ENCODE data around the gene SLU7. TPM values are rescaled to one million over a fixed set of nuclear protein-coding genes. Genes with fewer than 3 reads are reported as not detected.
A peak's percentile ranks its signal among the peaks of the same experiment; 100 is the strongest.

Gene SLU7
- total RNA-seq, 1 donor from 2014 or later: 48.5 TPM

DNA sequence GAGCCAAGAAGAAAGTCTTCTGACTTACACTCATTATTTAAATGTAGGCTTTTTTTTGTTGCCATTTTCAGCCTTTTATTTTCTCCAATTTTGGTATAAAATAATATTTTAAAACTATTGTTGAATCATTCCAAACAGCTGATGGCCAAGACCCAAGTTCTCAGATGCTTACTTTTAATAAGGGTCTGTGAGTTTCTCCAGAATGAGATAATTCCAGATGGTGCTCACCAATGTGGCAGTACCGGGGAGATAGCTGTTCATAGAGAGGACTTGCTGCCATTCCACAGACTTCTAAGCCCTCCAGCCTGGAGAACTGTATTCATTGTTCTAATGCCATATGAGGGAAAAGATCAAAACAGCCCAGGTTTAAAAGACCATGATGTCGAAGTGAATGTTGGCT lies 43.2 kb downstream of the SLU7 start:
- H3K9ac ChIP-seq: no peak overlapping the region
- H3K27ac ChIP-seq: no peak overlapping the region
- no peaks in the 10 kb centered on the region for H3K9me3 Mint-ChIP-seq
- no peak overlapping the region for H3K4me3 ChIP-seq
- no peaks in the 10 kb centered on the region for H3K79me2 ChIP-seq (ENCODE audit: low read depth)
- no peaks in the 10 kb centered on the region for H3K27me3 Mint-ChIP-seq (ENCODE audit: insufficient read depth, low read depth)
- H3K4me1 Mint-ChIP-seq: peaks cover 4% of the 10 kb centered on the region
- no peaks in the 10 kb centered on the region for H3K36me3 ChIP-seq
- H3K9me3 ChIP-seq (ENCODE audit: low read depth): no peaks in the 10 kb centered on the region
- H3F3A ChIP-seq (ENCODE audit: low read depth): peaks cover 2% of the 10 kb centered on the region
- no peaks in the 10 kb centered on the region for H4K20me1 ChIP-seq (ENCODE audit: low read depth)
- peaks cover 35% of the 10 kb centered on the region for H3K27me3 ChIP-seq
- no peak overlapping the region for H3K4me3 Mint-ChIP-seq
- H3K4me2 ChIP-seq: no peak overlapping the region
- H2AFZ ChIP-seq (replicated peaks): no peak overlapping the region
- H3K4me1 ChIP-seq: no peaks in the 10 kb centered on the region
- no peak for DNase-seq (ENCODE audit: low spot score)
- TF ChIP-seq, protein P1, sequence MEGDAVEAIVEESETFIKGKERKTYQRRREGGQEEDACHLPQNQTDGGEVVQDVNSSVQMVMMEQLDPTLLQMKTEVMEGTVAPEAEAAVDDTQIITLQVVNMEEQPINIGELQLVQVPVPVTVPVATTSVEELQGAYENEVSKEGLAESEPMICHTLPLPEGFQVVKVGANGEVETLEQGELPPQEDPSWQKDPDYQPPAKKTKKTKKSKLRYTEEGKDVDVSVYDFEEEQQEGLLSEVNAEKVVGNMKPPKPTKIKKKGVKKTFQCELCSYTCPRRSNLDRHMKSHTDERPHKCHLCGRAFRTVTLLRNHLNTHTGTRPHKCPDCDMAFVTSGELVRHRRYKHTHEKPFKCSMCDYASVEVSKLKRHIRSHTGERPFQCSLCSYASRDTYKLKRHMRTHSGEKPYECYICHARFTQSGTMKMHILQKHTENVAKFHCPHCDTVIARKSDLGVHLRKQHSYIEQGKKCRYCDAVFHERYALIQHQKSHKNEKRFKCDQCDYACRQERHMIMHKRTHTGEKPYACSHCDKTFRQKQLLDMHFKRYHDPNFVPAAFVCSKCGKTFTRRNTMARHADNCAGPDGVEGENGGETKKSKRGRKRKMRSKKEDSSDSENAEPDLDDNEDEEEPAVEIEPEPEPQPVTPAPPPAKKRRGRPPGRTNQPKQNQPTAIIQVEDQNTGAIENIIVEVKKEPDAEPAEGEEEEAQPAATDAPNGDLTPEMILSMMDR (IDR thresholded peaks at IDR 0.05): no peak
- TF ChIP-seq EZH2phosphoT487 (IDR thresholded peaks at IDR 0.05) (no peak), EZH2 (IDR thresholded peaks at IDR 0.05) (no peak)
- no peak overlapping the region for H3K27ac Mint-ChIP-seq
- H3K36me3 Mint-ChIP-seq: no peaks in the 10 kb centered on the region

DNA sequence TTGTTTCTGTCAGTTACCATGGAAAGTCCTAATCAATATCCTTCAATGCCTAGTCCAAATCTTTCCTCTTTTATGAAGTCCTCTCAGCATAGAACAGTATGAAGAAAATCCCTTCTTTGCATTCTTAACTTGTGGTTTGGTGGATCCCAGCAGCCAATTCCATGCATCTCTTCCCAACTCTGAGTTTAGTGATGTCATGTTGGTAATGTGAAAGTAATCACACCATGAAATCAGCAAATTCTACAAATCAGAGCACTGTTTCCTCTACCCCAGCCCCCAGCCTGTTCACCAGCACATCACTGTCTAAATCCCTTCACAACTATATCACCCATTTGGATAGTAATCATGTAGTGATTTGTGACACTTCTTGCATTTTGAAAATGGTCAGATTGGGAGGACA lies 43.7 kb downstream of the SLU7 start:
- Mint-ChIP-seq H3K4me3 (no peak overlapping the region), H3K27ac (no peak overlapping the region), H3K36me3 (no peaks in the 10 kb centered on the region), H3K4me1 (peaks cover 7% of the 10 kb centered on the region), H3K27me3 (ENCODE audit: insufficient read depth, low read depth) (no peaks in the 10 kb centered on the region), H3K9me3 (no peaks in the 10 kb centered on the region)
- H3K79me2 ChIP-seq (ENCODE audit: low read depth): no peaks in the 10 kb centered on the region
- H3K4me2 ChIP-seq: no peak overlapping the region
- H3K9me3 ChIP-seq (ENCODE audit: low read depth): no peaks in the 10 kb centered on the region
- H3F3A ChIP-seq (ENCODE audit: low read depth): peaks cover 2% of the 10 kb centered on the region
- H3K27ac ChIP-seq: no peak overlapping the region
- H3K9ac ChIP-seq: no peak overlapping the region
- peaks cover 40% of the 10 kb centered on the region for H3K27me3 ChIP-seq
- TF ChIP-seq EZH2phosphoT487 (IDR thresholded peaks at IDR 0.05) (no peak), EZH2 (IDR thresholded peaks at IDR 0.05) (no peak)
- TF ChIP-seq, protein P1 (IDR thresholded peaks at IDR 0.05): no peak
- no peaks in the 10 kb centered on the region for H4K20me1 ChIP-seq (ENCODE audit: low read depth)
- no peaks in the 10 kb centered on the region for H3K4me1 ChIP-seq
- no peaks in the 10 kb centered on the region for H3K36me3 ChIP-seq
- no peak for DNase-seq (ENCODE audit: low spot score)
- no peak overlapping the region for H3K4me3 ChIP-seq
- no peak overlapping the region for H2AFZ ChIP-seq (replicated peaks)

DNA sequence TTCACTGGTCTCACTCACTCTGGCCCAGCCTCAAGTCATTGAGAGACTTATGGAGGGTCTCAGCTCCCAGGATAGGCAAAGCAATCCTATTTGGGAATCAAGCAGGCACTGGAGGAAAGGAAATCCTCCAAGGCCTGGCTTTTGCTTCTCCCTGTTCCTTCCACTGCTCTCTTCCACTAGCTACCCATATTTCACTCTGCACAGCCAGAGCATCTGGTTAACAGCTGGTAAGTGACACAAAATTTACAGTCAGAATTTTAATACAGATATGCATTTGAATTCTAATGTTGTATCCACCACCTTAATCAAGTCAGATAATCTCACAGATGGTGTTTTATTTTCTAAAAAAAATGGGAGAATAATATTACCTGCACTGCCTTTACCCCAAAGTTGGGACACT lies 47.6 kb downstream of the SLU7 start:
- H3K36me3 ChIP-seq: no peaks in the 10 kb centered on the region
- H3K4me2 ChIP-seq: no peak overlapping the region
- no peak overlapping the region for H3K4me3 ChIP-seq
- DNase-seq (ENCODE audit: low spot score): no peak
- H3K36me3 Mint-ChIP-seq: no peaks in the 10 kb centered on the region
- no peaks in the 10 kb centered on the region for H3K79me2 ChIP-seq (ENCODE audit: low read depth)
- no peaks in the 10 kb centered on the region for H3K4me1 ChIP-seq
- H3K9me3 ChIP-seq (ENCODE audit: low read depth): no peaks in the 10 kb centered on the region
- peaks cover 9% of the 10 kb centered on the region for H3F3A ChIP-seq (ENCODE audit: low read depth)
- H3K4me3 Mint-ChIP-seq: peak overlapping the region; percentile 78
- no peaks in the 10 kb centered on the region for H4K20me1 ChIP-seq (ENCODE audit: low read depth)
- H2AFZ ChIP-seq (replicated peaks): no peak overlapping the region
- no peak overlapping the region for H3K27ac Mint-ChIP-seq
- H3K9me3 Mint-ChIP-seq: peaks cover 4% of the 10 kb centered on the region
- H3K9ac ChIP-seq: no peak overlapping the region
- H3K27me3 ChIP-seq: peaks cover 59% of the 10 kb centered on the region
- no peak for TF ChIP-seq EZH2phosphoT487 (IDR thresholded peaks at IDR 0.05)
- H3K27ac ChIP-seq: no peak overlapping the region
- peaks cover 7% of the 10 kb centered on the region for H3K4me1 Mint-ChIP-seq
- H3K27me3 Mint-ChIP-seq (ENCODE audit: insufficient read depth, low read depth): peaks cover 9% of the 10 kb centered on the region

DNA sequence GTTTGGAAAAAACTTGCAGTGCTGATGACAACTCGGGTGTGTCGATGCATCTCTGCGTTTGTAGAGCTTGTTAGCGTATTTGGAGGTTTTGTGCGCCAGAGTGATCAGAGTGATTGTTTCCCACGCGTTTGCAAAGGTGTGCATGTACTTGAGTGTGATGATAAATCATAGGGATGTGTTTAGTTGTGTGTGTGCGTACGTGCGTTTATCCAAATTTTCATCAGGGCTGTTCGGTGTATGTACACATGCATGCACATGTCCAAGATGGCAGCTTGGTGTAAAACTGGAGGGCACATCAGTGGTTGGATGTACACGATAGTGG lies 48.2 kb downstream of the SLU7 start:
- no peaks in the 10 kb centered on the region for H3K9me3 ChIP-seq (ENCODE audit: low read depth)
- H3K27me3 ChIP-seq: peaks cover 59% of the 10 kb centered on the region
- H3K27ac ChIP-seq: no peak overlapping the region
- peak overlapping the region; percentile 81 for H3K4me2 ChIP-seq
- TF ChIP-seq EZH2 (IDR thresholded peaks at IDR 0.05) (no peak), EZH2phosphoT487 (IDR thresholded peaks at IDR 0.05) (no peak)
- no peaks in the 10 kb centered on the region for H3K79me2 ChIP-seq (ENCODE audit: low read depth)
- Mint-ChIP-seq H3K9me3 (peaks cover 4% of the 10 kb centered on the region), H3K36me3 (no peaks in the 10 kb centered on the region), H3K4me1 (peaks cover 7% of the 10 kb centered on the region), H3K27me3 (ENCODE audit: insufficient read depth, low read depth) (peaks cover 9% of the 10 kb centered on the region), H3K27ac (no peak overlapping the region), H3K4me3 (peak overlapping the region; percentile 78)
- H3K4me1 ChIP-seq: no peaks in the 10 kb centered on the region
- no peaks in the 10 kb centered on the region for H4K20me1 ChIP-seq (ENCODE audit: low read depth)
- H3K4me3 ChIP-seq: peak overlapping the region; percentile 48
- no peaks in the 10 kb centered on the region for H3K36me3 ChIP-seq
- peaks cover 9% of the 10 kb centered on the region for H3F3A ChIP-seq (ENCODE audit: low read depth)
- peak overlapping the region; percentile 88 for H2AFZ ChIP-seq (replicated peaks)
- no peak for DNase-seq (ENCODE audit: low spot score)
- H3K9ac ChIP-seq: no peak overlapping the region
